WERI-Rb-1 (cell line): Measurements from ENCODE around the gene SLAIN2.

Experiments used
- DNase-seq: peaks from one replicate; pipeline ENCODE4 v3.0.0-alpha.2; 2020
- H3K27ac ChIP-seq: fragments of 250-450 bp; sonication (Bioruptor Pico); 2 replicates; pipeline ENCODE4 v1.5.1; 2020; ENCODE audit warnings: mild to moderate bottlenecking, moderate library complexity
- H3K27me3 ChIP-seq: fragments of 250-450 bp; sonication (Bioruptor Pico); 2 replicates; pipeline ENCODE4 v1.5.1; 2021; ENCODE audit warnings: mild to moderate bottlenecking, low read depth, moderate library complexity; ENCODE audit not compliant: insufficient read depth, severe bottlenecking
- H3K36me3 ChIP-seq: fragments of 250-450 bp; sonication (Bioruptor Pico); 2 replicates; pipeline ENCODE4 v1.5.1; 2020; ENCODE audit warnings: mild to moderate bottlenecking, moderate library complexity
- H3K4me3 ChIP-seq: 2 replicates; pipeline ENCODE4 v1.5.1; 2011; ENCODE audit warnings: low read depth, mild to moderate bottlenecking, control low read depth, low read length
- H3K9me3 ChIP-seq: fragments of 250-450 bp; sonication (Bioruptor Pico); 2 replicates; pipeline ENCODE4 v1.5.1; 2021; ENCODE audit warnings: mild to moderate bottlenecking, moderate library complexity; ENCODE audit not compliant: severe bottlenecking
- TF ChIP-seq, protein P1 (sequence below): IDR thresholded peaks from 2 replicates; pipeline ENCODE4 v1.5.1; 2011; ENCODE audit warnings: low read depth, mild to moderate bottlenecking, control low read depth, inconsistent platforms, low read length

SLAIN2 gene

DNA sequence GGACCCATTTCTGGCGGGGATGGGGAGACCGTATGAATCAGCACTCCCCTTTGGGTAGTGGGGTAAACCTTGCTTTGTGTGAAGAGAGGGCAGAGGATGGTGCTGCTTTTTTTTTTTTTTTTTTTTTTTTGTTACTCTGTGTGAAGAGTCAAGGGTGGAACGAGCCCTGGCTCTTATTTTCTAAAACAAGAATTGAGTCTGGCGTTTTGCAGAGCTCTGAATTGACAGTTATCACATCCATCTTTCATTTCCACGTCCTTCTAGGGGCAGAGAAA, 1.2 kb downstream of the SLAIN2 start:
- TF ChIP-seq, protein P1, sequence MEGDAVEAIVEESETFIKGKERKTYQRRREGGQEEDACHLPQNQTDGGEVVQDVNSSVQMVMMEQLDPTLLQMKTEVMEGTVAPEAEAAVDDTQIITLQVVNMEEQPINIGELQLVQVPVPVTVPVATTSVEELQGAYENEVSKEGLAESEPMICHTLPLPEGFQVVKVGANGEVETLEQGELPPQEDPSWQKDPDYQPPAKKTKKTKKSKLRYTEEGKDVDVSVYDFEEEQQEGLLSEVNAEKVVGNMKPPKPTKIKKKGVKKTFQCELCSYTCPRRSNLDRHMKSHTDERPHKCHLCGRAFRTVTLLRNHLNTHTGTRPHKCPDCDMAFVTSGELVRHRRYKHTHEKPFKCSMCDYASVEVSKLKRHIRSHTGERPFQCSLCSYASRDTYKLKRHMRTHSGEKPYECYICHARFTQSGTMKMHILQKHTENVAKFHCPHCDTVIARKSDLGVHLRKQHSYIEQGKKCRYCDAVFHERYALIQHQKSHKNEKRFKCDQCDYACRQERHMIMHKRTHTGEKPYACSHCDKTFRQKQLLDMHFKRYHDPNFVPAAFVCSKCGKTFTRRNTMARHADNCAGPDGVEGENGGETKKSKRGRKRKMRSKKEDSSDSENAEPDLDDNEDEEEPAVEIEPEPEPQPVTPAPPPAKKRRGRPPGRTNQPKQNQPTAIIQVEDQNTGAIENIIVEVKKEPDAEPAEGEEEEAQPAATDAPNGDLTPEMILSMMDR: no peak
- DNase-seq: no peak
- peaks cover 8% of the 10 kb centered on the region for H3K36me3 ChIP-seq
- H3K4me3 ChIP-seq: peak overlapping the region; percentile 87
- H3K27ac ChIP-seq: peak overlapping the region; percentile 93
- no peaks in the 10 kb centered on the region for H3K27me3 ChIP-seq
- H3K9me3 ChIP-seq: no peaks in the 10 kb centered on the region

DNA sequence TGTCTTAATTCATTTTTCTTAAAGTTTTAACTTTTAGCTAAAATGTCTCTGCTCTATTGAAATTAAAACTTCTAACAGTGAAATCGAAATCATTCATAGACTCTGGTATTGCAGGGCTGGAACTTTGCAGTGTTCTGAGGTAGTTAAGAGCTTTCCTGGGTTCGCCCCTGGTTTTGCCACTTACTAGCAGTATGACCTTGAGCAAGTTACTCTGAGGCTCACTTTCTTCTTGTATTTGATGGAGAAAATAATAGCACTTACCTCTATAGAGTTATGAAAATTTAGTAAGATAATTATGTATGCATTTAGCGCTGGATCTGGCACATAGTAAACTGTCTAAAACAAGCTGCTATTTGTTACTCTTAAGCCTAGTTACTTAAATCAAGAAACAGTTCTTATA, 1.7 kb downstream of the SLAIN2 start:
- Histone ChIP-seq H3K4me3 (peak overlapping the region; percentile 87), H3K9me3 (no peaks in the 10 kb centered on the region), H3K27ac (no peak overlapping the region), H3K36me3 (peaks cover 8% of the 10 kb centered on the region), H3K27me3 (no peaks in the 10 kb centered on the region)
- TF ChIP-seq, protein P1: no peak
- no peak for DNase-seq

DNA sequence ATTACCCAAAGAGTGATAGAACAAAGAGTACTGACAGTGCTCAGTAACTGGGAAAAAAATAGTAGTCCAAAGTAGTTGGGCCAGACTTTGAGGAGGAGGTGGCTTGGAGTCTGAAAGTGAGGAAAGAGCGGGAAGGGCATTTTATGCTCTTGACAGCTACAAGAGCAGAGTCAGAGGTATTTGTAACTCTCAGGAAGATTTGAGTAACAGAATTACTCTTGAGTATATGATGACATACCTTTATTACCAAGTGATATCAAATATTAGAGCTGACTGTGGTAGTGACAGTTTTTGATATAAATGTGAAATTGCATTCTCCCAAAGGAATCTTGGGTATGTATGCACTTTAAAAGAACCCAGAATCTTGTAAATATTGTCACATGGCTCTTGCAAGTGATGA, 2.2 kb downstream of the SLAIN2 start:
- H3K9me3 ChIP-seq: no peaks in the 10 kb centered on the region
- H3K27ac ChIP-seq: no peak overlapping the region
- no peak for DNase-seq
- H3K36me3 ChIP-seq: peaks cover 8% of the 10 kb centered on the region
- no peak overlapping the region; the same call in 1 of the 2 replicates for H3K4me3 ChIP-seq
- TF ChIP-seq, protein P1: no peak
- H3K27me3 ChIP-seq: no peaks in the 10 kb centered on the region

DNA sequence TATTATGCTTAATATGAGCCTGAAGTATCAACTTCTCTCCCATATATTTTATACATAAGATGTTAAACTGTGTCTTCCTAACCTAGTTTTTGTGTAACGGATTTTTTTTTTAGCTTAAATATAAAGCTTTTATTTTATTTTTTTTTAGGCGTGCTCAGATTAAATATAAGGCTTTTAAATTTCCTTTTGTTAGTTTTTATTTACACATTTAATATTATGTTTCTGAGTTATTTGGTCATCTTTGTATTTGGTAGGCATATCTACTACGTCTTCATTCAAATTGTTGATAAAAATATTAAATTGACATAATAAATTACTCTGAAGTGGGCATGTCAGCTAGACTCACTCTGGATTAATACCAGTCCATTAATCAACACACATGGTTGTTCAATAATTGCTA, 4.2 kb downstream of the SLAIN2 start:
- Histone ChIP-seq H3K9me3 (no peaks in the 10 kb centered on the region), H3K4me3 (no peak overlapping the region), H3K27me3 (no peaks in the 10 kb centered on the region), H3K27ac (no peak overlapping the region), H3K36me3 (peaks cover 8% of the 10 kb centered on the region)
- TF ChIP-seq, protein P1: no peak
- DNase-seq: no peak

DNA sequence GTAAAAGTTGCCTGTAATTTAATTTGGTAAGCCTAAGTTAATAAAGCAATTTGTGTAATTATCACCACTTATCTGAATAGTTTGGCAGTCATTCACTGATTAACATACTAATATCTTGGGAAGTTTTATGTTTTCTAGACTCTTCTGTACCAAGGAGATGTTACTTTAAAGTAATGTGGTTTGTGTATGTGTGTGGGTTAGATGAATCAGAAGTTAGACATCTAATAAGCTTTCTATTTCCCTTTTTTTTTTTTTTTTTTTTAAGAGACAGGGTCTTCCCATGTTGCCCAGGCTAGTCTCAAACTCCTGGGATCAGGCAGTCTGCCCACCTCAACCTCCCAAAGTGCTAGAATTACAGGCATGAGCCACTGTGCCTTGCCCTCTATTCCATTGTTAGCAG, 5.3 kb downstream of the SLAIN2 start:
- DNase-seq: no peak
- TF ChIP-seq, protein P1: no peak
- H3K36me3 ChIP-seq: peaks cover 6% of the 10 kb centered on the region

DNA sequence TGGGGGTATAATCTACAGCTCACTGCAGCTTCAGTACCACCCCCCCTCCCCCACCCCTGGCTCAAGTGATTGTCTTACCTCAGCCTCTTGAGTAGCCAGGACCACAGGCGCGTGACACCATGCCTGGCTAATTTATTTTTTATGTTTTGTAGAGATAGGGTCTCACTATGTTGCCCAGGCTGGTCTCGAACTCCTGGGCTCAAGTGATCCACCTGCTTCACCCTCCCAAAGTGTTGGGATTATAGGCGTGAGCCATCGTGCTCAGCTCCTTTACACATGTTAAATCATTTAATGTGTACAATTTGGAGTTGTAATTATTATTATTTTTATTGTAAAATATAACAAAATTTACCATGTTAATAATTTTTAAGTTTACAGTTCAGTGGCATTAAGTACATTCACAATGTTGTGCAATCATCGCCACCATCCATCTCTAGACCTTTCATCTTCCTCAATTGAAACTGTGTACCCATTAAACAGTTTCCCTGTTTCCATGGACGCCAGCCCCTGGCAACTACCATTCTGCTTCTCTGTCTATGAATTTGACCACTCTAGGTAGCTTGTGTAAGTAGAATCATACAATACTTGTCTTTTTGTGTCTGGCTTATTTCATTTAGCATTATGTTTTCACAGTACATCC, 6.1 kb downstream of the SLAIN2 start:
- TF ChIP-seq, protein P1: no peak
- Histone ChIP-seq H3K27ac (no peak overlapping the region), H3K27me3 (no peaks in the 10 kb centered on the region), H3K4me3 (no peak overlapping the region), H3K36me3 (no peaks in the 10 kb centered on the region), H3K9me3 (no peaks in the 10 kb centered on the region)
- DNase-seq: no peak

More for the DNA sequence above, 5.3 kb downstream of the SLAIN2 start:
- Histone ChIP-seq H3K27me3 (no peaks in the 10 kb centered on the region), H3K27ac (no peak overlapping the region), H3K9me3 (no peaks in the 10 kb centered on the region), H3K4me3 (no peak overlapping the region)
